ENCODE data around the gene NAP1L1. TPM values are rescaled to one million over a fixed set of nuclear protein-coding genes. Genes with fewer than 3 reads are reported as not detected.

Gene NAP1L1
- total and polyA plus RNA-seq, 8 donors: 95.0 to 342 (median 232) TPM

DNA sequence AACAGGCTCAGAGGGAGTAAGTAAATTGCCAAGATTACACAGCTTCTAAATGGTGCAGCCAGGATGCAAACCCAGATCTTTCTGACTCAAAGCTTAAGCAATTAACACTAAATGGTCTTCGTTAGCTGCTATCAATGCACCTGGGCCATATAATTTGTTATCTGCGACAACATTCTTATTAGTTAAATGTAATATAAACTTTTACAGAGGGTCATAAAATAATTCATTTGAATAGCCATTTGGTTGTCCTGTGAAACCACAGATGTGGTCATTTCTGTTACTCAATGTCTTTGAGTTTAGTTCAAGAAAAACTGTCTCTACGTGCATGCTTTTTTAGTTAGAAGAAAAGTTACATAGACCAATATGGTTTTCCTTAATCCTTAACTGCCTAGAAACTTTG lies 22.1 kb upstream of the NAP1L1 start:
- no peaks in the 10 kb centered on the region for H3K27me3 ChIP-seq
- TF ChIP-seq POLR2A (IDR thresholded peaks at IDR 0.05) (no peak), EP300 (IDR thresholded peaks at IDR 0.05) (no peak), POLR2AphosphoS5 (IDR thresholded peaks at IDR 0.05) (no peak)
- TF ChIP-seq, protein P1, sequence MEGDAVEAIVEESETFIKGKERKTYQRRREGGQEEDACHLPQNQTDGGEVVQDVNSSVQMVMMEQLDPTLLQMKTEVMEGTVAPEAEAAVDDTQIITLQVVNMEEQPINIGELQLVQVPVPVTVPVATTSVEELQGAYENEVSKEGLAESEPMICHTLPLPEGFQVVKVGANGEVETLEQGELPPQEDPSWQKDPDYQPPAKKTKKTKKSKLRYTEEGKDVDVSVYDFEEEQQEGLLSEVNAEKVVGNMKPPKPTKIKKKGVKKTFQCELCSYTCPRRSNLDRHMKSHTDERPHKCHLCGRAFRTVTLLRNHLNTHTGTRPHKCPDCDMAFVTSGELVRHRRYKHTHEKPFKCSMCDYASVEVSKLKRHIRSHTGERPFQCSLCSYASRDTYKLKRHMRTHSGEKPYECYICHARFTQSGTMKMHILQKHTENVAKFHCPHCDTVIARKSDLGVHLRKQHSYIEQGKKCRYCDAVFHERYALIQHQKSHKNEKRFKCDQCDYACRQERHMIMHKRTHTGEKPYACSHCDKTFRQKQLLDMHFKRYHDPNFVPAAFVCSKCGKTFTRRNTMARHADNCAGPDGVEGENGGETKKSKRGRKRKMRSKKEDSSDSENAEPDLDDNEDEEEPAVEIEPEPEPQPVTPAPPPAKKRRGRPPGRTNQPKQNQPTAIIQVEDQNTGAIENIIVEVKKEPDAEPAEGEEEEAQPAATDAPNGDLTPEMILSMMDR (IDR thresholded peaks at IDR 0.05): no peak
- 20 to 50% (median 37%) methylated on average over 3 of the region's 3 CpGs for whole genome bisulfite sequencing, 5 donors
- H3K36me3 ChIP-seq: no peaks in the 10 kb centered on the region
- intact Hi-C loops (cut with DNase I; ENCODE audit: low total_unique reads): no loop called here
- no peak for DNase-seq
- no peak overlapping the region for H3K4me3 ChIP-seq
- no peaks in the 10 kb centered on the region for H3K9me3 ChIP-seq
- no peak overlapping the region for H3K27ac ChIP-seq
- H3K4me1 ChIP-seq: peaks cover 0 to 10% (median 3%) of the 10 kb centered on the region in 4 donors

- intact Hi-C loops (cut with DNase I; ENCODE audit: low total_unique reads): no loop called here
- no peak for DNase-seq
Measured at GRCh38 chr12:76103958-76104357, 19.5 kb upstream of the NAP1L1 start.

GRCh38 chr12:76101739-76102385 lies 17.4 kb upstream of the NAP1L1 start:
- H3K4me1 ChIP-seq: peaks cover 0 to 10% (median 2%) of the 10 kb centered on the region in 4 donors
- TF ChIP-seq POLR2AphosphoS5 (IDR thresholded peaks at IDR 0.05) (no peak), POLR2A (IDR thresholded peaks at IDR 0.05) (no peak), EP300 (IDR thresholded peaks at IDR 0.05) (no peak)
- TF ChIP-seq, protein P1 (IDR thresholded peaks at IDR 0.05): no peak
- intact Hi-C loops (cut with DNase I; ENCODE audit: low total_unique reads): no loop called here
- no peak overlapping the region for H3K4me3 ChIP-seq
- no peaks in the 10 kb centered on the region for H3K9me3 ChIP-seq
- no peaks in the 10 kb centered on the region for H3K36me3 ChIP-seq
- H3K27me3 ChIP-seq: no peaks in the 10 kb centered on the region
- WGBS, 5 donors: 76 to 95% (median 86%) methylated on average over 1 of the region's 1 CpG
- DNase-seq: no peak
- H3K27ac ChIP-seq: no peak overlapping the region

More at GRCh38 chr12:76103958-76104357, 19.5 kb upstream of the NAP1L1 start:
- TF ChIP-seq POLR2AphosphoS5 (IDR thresholded peaks at IDR 0.05) (no peak), EP300 (IDR thresholded peaks at IDR 0.05) (no peak), POLR2A (IDR thresholded peaks at IDR 0.05) (no peak)
- TF ChIP-seq, protein P1 (IDR thresholded peaks at IDR 0.05): no peak
- Histone ChIP-seq H3K27ac (no peak overlapping the region), H3K27me3 (no peaks in the 10 kb centered on the region), H3K9me3 (no peaks in the 10 kb centered on the region), H3K36me3 (no peaks in the 10 kb centered on the region), H3K4me1 (peaks cover 0 to 10% (median 3%) of the 10 kb centered on the region in 4 donors), H3K4me3 (no peak overlapping the region)
- 90 to 100% (median 98%) methylated on average over 1 of the region's 1 CpG for WGBS, 5 donors

DNA sequence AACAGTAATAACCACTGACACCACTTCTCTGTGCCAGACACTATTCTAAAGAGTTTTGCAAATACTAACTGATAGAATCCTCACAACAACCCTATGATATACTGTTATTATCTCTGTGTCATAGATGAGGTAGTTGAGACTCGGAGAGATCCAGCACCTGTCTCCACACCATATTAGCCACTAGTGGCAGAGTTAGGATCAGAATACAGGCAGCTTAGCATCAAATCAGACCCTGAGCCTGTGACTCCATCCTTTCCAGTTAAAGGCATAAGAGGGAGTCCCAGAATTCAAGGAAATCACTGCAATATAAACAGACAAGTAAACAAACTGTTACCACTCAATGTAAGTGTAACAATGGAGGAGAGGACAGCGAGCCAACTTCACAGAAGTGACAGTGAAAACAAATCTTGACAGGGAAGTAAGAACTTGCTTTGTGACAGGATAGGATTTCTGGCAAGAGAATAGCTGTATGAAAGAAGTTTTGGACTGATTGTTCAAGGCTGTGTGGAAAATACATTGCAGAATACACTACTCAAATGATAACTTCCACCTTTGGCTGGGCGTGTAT lies 11.7 kb upstream of the NAP1L1 start:
- Histone ChIP-seq H3K9me3 (no peaks in the 10 kb centered on the region), H3K27ac (no peak overlapping the region), H3K27me3 (no peaks in the 10 kb centered on the region), H3K36me3 (no peaks in the 10 kb centered on the region), H3K4me1 (peaks cover 0 to 4% (median 0%) of the 10 kb centered on the region in 4 donors), H3K4me3 (no peak overlapping the region)
- TF ChIP-seq, protein P1 (IDR thresholded peaks at IDR 0.05): no peak
- TF ChIP-seq POLR2AphosphoS5 (IDR thresholded peaks at IDR 0.05): no peak
- TF ChIP-seq EP300 (IDR thresholded peaks at IDR 0.05): no peak
- no peak for TF ChIP-seq POLR2A (IDR thresholded peaks at IDR 0.05)
- 75 to 86% (median 78%) methylated on average over 3 of the region's 3 CpGs for WGBS, 5 donors
- DNase-seq: no peak
- intact Hi-C loops (cut with DNase I; ENCODE audit: low total_unique reads): no loop called here
